Mesendoderm (in vitro differentiated cells): ENCODE measurements around the gene DCLRE1A.
"Not testable (repeated sequence)": the region's sequence is repeated elsewhere in the genome, so short reads cannot be mapped to it uniquely, and the experiment has no call there.

ENCODE experiments used
- DNase-seq: peaks from one replicate; pipeline ENCODE4 v3.0.0; 2013
- H2AK5ac ChIP-seq: 2 replicates; pipeline ENCODE4 v1.6.1; 2013; ENCODE audit warnings: low read length, inconsistent platforms
- H2BK120ac ChIP-seq: 2 replicates; pipeline ENCODE4 v1.6.1; 2013; ENCODE audit warnings: low read depth, mild to moderate bottlenecking, low read length, moderate library complexity, mixed read lengths
- H2BK15ac ChIP-seq: replicated peaks from 2 replicates; pipeline ENCODE4 v1.6.1; 2013; ENCODE audit warnings: low read depth, mild to moderate bottlenecking, moderate library complexity
- H2BK5ac ChIP-seq: 2 replicates; pipeline ENCODE4 v1.6.1; 2013; ENCODE audit warnings: low read length, inconsistent platforms
- H3K18ac ChIP-seq: 2 replicates; pipeline ENCODE4 v1.6.1; 2013; ENCODE audit warnings: mild to moderate bottlenecking, low read length, mixed read lengths
- H3K23ac ChIP-seq: one replicate; pipeline ENCODE4 v1.6.1; 2013; ENCODE audit warnings: low read length
- H3K27ac ChIP-seq: 2 replicates; pipeline ENCODE4 v1.5.1; 2013; ENCODE audit warnings: low read depth, mild to moderate bottlenecking, inconsistent platforms, low read length, moderate library complexity
- H3K27me3 ChIP-seq: 2 replicates; pipeline ENCODE4 v1.6.1; 2013; ENCODE audit warnings: low read length, control low read depth, mild to moderate bottlenecking, inconsistent platforms; ENCODE audit not compliant: insufficient read depth, poor library complexity
- H3K36me3 ChIP-seq: 2 replicates; pipeline ENCODE4 v1.6.1; 2013; ENCODE audit warnings: low read length, inconsistent platforms; ENCODE audit not compliant: control insufficient read depth, insufficient read depth
- H3K4ac ChIP-seq: one replicate; pipeline ENCODE4 v1.6.1; 2013; ENCODE audit warnings: low read depth, mild to moderate bottlenecking, low read length, moderate library complexity
- H3K4me1 ChIP-seq: 2 replicates; pipeline ENCODE4 v1.6.1; 2013; ENCODE audit warnings: low read depth, low read length, inconsistent platforms; ENCODE audit not compliant: control insufficient read depth
- H3K4me2 ChIP-seq: 2 replicates; pipeline ENCODE4 v1.6.1; 2013; ENCODE audit warnings: low read length
- H3K4me3 ChIP-seq: 2 replicates; pipeline ENCODE4 v1.5.1; 2013; ENCODE audit warnings: mild to moderate bottlenecking, low read length
- H3K56ac ChIP-seq: one replicate; pipeline ENCODE4 v1.6.1; 2013; ENCODE audit warnings: low read length
- H3K79me1 ChIP-seq: 2 replicates; pipeline ENCODE4 v1.6.1; 2013; ENCODE audit warnings: low read length, inconsistent platforms
- H3K79me2 ChIP-seq: 2 replicates; pipeline ENCODE4 v1.6.1; 2013; ENCODE audit warnings: mild to moderate bottlenecking, low read length; ENCODE audit not compliant: control insufficient read depth, insufficient read depth
- H3K9ac ChIP-seq: 2 replicates; pipeline ENCODE4 v1.6.1; 2013; ENCODE audit warnings: low read length, inconsistent platforms
- H4K5ac ChIP-seq: one replicate; pipeline ENCODE4 v1.6.1; 2013; ENCODE audit warnings: low read length
- H4K8ac ChIP-seq: one replicate; pipeline ENCODE4 v1.6.1; 2013; ENCODE audit warnings: low read depth, mild to moderate bottlenecking, control low read depth, low read length, moderate library complexity
- WGBS: extraction: QIAGEN DNeasy Blood & Tissue Kit; methylation state at CpG from one replicate; pipeline ENCODE4 v1.1.7; 2013; ENCODE audit warnings: low lambda C conversion rate, missing lambda C conversion rate; ENCODE audit not compliant: insufficient coverage; ENCODE audit errors: extremely low coverage; 5-methylcytosine and 5-hydroxymethylcytosine counted together

Gene DCLRE1A

GRCh38 chr10:113843972-113844485 lies 9.9 kb downstream of the DCLRE1A start:
- WGBS = no CpG with 5 or more reads among the region's 6 CpGs
- no peaks in the 10 kb centered on the region for H3K36me3 ChIP-seq

GRCh38 chr10:113842171-113842570 lies 11.7 kb downstream of the DCLRE1A start:
- Histone ChIP-seq H3K4ac (no peak overlapping the region), H3K9ac (no peak overlapping the region), H4K5ac (no peak overlapping the region)

More at GRCh38 chr10:113843972-113844485, 9.9 kb downstream of the DCLRE1A start:
- H3K56ac ChIP-seq = no peak overlapping the region
- H3K9ac ChIP-seq = no peak overlapping the region
- no peak overlapping the region for H3K27ac ChIP-seq
- no peak overlapping the region for H3K18ac ChIP-seq
- H3K79me1 ChIP-seq = no peaks in the 10 kb centered on the region
- no peaks in the 10 kb centered on the region for H3K4me1 ChIP-seq
- H2AK5ac ChIP-seq = no peak overlapping the region
- H2BK5ac ChIP-seq = no peak overlapping the region
- no peak overlapping the region for H3K23ac ChIP-seq
- no peaks in the 10 kb centered on the region for H3K27me3 ChIP-seq
- H2BK120ac ChIP-seq = no peak overlapping the region
- no peak overlapping the region for H4K8ac ChIP-seq
- DNase-seq = no peak
- H3K79me2 ChIP-seq = no peaks in the 10 kb centered on the region
- no peak overlapping the region for H2BK15ac ChIP-seq
- H3K4me3 ChIP-seq = no peak overlapping the region
- no peak overlapping the region for H4K5ac ChIP-seq
- no peak overlapping the region for H3K4ac ChIP-seq
- H3K4me2 ChIP-seq = no peak overlapping the region

GRCh38 chr10:113828567-113828966 lies 25.3 kb downstream of the DCLRE1A start:
- H3K56ac ChIP-seq, H4K5ac ChIP-seq, H4K8ac ChIP-seq, H3K27ac ChIP-seq, H2BK5ac ChIP-seq, H3K9ac ChIP-seq, DNase-seq, H3K18ac ChIP-seq, H3K79me2 ChIP-seq, H3K36me3 ChIP-seq, H2BK15ac ChIP-seq, H3K23ac ChIP-seq, H3K4me1 ChIP-seq, H2AK5ac ChIP-seq, H3K4me3 ChIP-seq, H3K4ac ChIP-seq, H3K79me1 ChIP-seq, H3K27me3 ChIP-seq, H3K4me2 ChIP-seq, H2BK120ac ChIP-seq: not testable (repeated sequence)
- WGBS = no CpG with 5 or more reads among the region's 10 CpGs

More at GRCh38 chr10:113842171-113842570, 11.7 kb downstream of the DCLRE1A start:
- Histone ChIP-seq H3K4me2 (no peak overlapping the region), H3K79me1 (no peaks in the 10 kb centered on the region), H3K79me2 (no peaks in the 10 kb centered on the region), H4K8ac (no peak overlapping the region), H2BK120ac (no peak overlapping the region), H3K36me3 (no peaks in the 10 kb centered on the region), H2BK5ac (no peak overlapping the region), H2BK15ac (no peak overlapping the region), H3K4me1 (no peaks in the 10 kb centered on the region), H3K27me3 (no peaks in the 10 kb centered on the region), H3K56ac (no peak overlapping the region), H3K27ac (no peak overlapping the region), H3K18ac (no peak overlapping the region), H2AK5ac (no peak overlapping the region), H3K23ac (no peak overlapping the region), H3K4me3 (no peak overlapping the region)
- whole genome bisulfite sequencing = no CpG with 5 or more reads among the region's 1 CpG
- no peak for DNase-seq

- Histone ChIP-seq H3K23ac (no peak overlapping the region), H3K27ac (no peak overlapping the region), H3K4me3 (no peak overlapping the region), H3K9ac (no peak overlapping the region), H3K27me3 (no peaks in the 10 kb centered on the region), H2BK15ac (no peak overlapping the region), H3K56ac (no peak overlapping the region), H3K4me1 (peaks cover under 1% of the 10 kb centered on the region), H2BK120ac (no peak overlapping the region), H3K79me1 (no peaks in the 10 kb centered on the region), H3K4ac (no peak overlapping the region), H4K8ac (no peak overlapping the region), H2BK5ac (no peak overlapping the region), H3K36me3 (no peaks in the 10 kb centered on the region), H3K18ac (no peak overlapping the region), H4K5ac (no peak overlapping the region), H3K4me2 (no peak overlapping the region), H3K79me2 (no peaks in the 10 kb centered on the region), H2AK5ac (no peak overlapping the region)
- DNase-seq = no peak
- WGBS = no CpG with 5 or more reads among the region's 2 CpGs
Measured at GRCh38 chr10:113825791-113826190, 28.1 kb downstream of the DCLRE1A start.

- no peak overlapping the region for H3K4me3 ChIP-seq
- no peak overlapping the region for H3K9ac ChIP-seq
- no peak overlapping the region for H2AK5ac ChIP-seq
- no peak overlapping the region for H2BK15ac ChIP-seq
- H3K4me2 ChIP-seq = no peak overlapping the region
- no peaks in the 10 kb centered on the region for H3K79me1 ChIP-seq
- H3K36me3 ChIP-seq = no peaks in the 10 kb centered on the region
- H2BK120ac ChIP-seq = no peak overlapping the region
- no peak overlapping the region for H3K27ac ChIP-seq
- H3K4ac ChIP-seq = no peak overlapping the region
- no peak overlapping the region for H3K18ac ChIP-seq
- peaks cover 2% of the 10 kb centered on the region for H3K4me1 ChIP-seq
- H3K27me3 ChIP-seq = no peaks in the 10 kb centered on the region
- WGBS = no CpG with 5 or more reads among the region's 4 CpGs
- no peak overlapping the region for H3K23ac ChIP-seq
- no peak overlapping the region for H3K56ac ChIP-seq
- no peak overlapping the region for H4K5ac ChIP-seq
- no peak for DNase-seq
- no peaks in the 10 kb centered on the region for H3K79me2 ChIP-seq
- H2BK5ac ChIP-seq = no peak overlapping the region
- no peak overlapping the region for H4K8ac ChIP-seq
Measured at GRCh38 chr10:113823389-113823788, 30.5 kb downstream of the DCLRE1A start.

DNA sequence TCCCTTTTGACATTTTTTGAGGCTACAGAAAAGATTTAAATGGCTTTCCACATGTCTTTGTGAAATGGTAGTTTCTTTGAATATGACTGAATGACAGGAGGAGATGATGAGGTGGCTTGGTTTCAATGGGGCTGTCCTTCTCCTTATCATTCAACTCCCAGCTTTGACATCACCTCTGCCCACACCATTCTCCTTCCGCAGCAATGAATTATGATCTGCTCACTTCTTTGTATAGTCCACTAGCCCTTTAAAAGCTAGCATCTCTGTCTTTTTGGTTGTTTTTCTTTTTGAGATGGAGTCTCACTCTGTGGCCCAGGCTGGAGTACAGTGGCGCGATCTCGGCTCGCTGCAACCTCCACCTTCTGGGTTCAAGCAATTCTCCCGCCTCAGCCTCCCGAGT lies 31.7 kb downstream of the DCLRE1A start:
- no peak overlapping the region for H3K4ac ChIP-seq
- H3K9ac ChIP-seq = no peak overlapping the region
- H3K79me1 ChIP-seq = no peaks in the 10 kb centered on the region
- peaks cover 2% of the 10 kb centered on the region for H3K4me1 ChIP-seq
- no peak overlapping the region for H2BK15ac ChIP-seq
- H3K27ac ChIP-seq = no peak overlapping the region
- no peak overlapping the region for H2AK5ac ChIP-seq
- no peak overlapping the region for H2BK120ac ChIP-seq
- no peak overlapping the region for H3K4me2 ChIP-seq
- H3K23ac ChIP-seq = no peak overlapping the region
- no peak overlapping the region for H2BK5ac ChIP-seq
- H3K79me2 ChIP-seq = no peaks in the 10 kb centered on the region
- H3K18ac ChIP-seq = no peak overlapping the region
- no peak for DNase-seq
- no peak overlapping the region for H4K8ac ChIP-seq
- no peaks in the 10 kb centered on the region for H3K27me3 ChIP-seq
- H3K36me3 ChIP-seq = no peaks in the 10 kb centered on the region
- H4K5ac ChIP-seq = no peak overlapping the region
- WGBS = no CpG with 5 or more reads among the region's 7 CpGs
- no peak overlapping the region for H3K56ac ChIP-seq
- H3K4me3 ChIP-seq = no peak overlapping the region
